PC-3 (cell line): ENCODE measurements around the gene MAD1L1. TPM values are rescaled to one million over a fixed set of nuclear protein-coding genes. Genes with fewer than 3 reads are reported as not detected.

ENCODE experiments used
- ATAC-seq: fragments of 200-7000 bp; cut with Tn5 transposase; 2 replicates; pipeline ENCODE4 v1.9.1; 2020; ENCODE audit warnings: mild to moderate bottlenecking, moderate library complexity
- BruUV-seq: library from RNA; stranded (reverse); fragments of 400-500 nt; replicated peaks from 2 replicates; lab custom pipeline; 2021; lab: Mats Ljungman, UMichigan
- CTCF ChIA-PET: fragments of 300-600 bp; sonication (Branson Sonifier 250); formaldehyde crosslinking; loops from one replicate; lab custom pipeline; 2022; ENCODE audit warnings: antibody characterized with exemption; lab: Charles Lee
- POLR2A ChIA-PET: fragments of 300-600 bp; sonication (Branson Sonifier 250); formaldehyde crosslinking; loops from one replicate; lab custom pipeline; 2022; ENCODE audit warnings: antibody characterized with exemption; ENCODE audit not compliant: unreplicated experiment; lab: Charles Lee
- DNase-seq: peaks from one replicate; pipeline ENCODE4 v3.0.0-alpha.2; 2015
- H2AFZ ChIP-seq: fragments of 300-600 bp; sonication (generic); 2 replicates; pipeline ENCODE4 v1.6.0; 2016; ENCODE audit warnings: antibody characterized with exemption, low read length
- H3F3A ChIP-seq: fragments of 300-600 bp; sonication (generic); one replicate; pipeline ENCODE4 v1.6.0; 2017; ENCODE audit warnings: antibody characterized with exemption, low read length, control low read depth, mild to moderate bottlenecking; ENCODE audit not compliant: unreplicated experiment
- H3K27ac ChIP-seq: fragments of 300-600 bp; sonication (generic); 2 replicates; pipeline ENCODE4 v1.5.1; 2016; ENCODE audit warnings: mild to moderate bottlenecking, low read length
- H3K27me3 ChIP-seq: fragments of 300-600 bp; sonication (generic); 2 replicates; pipeline ENCODE4 v1.6.1; 2016; ENCODE audit warnings: low read length, mixed read lengths
- H3K36me3 ChIP-seq: fragments of 300-600 bp; sonication (generic); 2 replicates; pipeline ENCODE4 v1.6.1; 2016; ENCODE audit warnings: low read depth, mixed run types, low read length, mixed read lengths
- H3K4me1 ChIP-seq: fragments of 300-600 bp; sonication (generic); 2 replicates; pipeline ENCODE4 v1.5.1; 2016; ENCODE audit warnings: low read length; ENCODE audit not compliant: insufficient read depth
- H3K4me2 ChIP-seq: fragments of 300-600 bp; sonication (generic); 2 replicates; pipeline ENCODE4 v1.6.0; 2016; ENCODE audit warnings: low read length
- H3K4me3 ChIP-seq: fragments of 300-600 bp; sonication (generic); 2 replicates; pipeline ENCODE4 v1.5.1; 2016; ENCODE audit warnings: mild to moderate bottlenecking, low read length, mixed read lengths
- H3K79me2 ChIP-seq: fragments of 300-600 bp; sonication (generic); 2 replicates; pipeline ENCODE4 v1.6.1; 2017; ENCODE audit warnings: low read length, mixed read lengths
- H3K9ac ChIP-seq: fragments of 300-600 bp; sonication (generic); 2 replicates; pipeline ENCODE4 v1.6.0; 2016; ENCODE audit warnings: mild to moderate bottlenecking, low read length
- H3K9me2 ChIP-seq: fragments of 300-600 bp; sonication (generic); replicated peaks from 2 replicates; pipeline ENCODE4 v1.6.1; 2016; ENCODE audit warnings: mixed run types, low read length, mixed read lengths
- H3K9me3 ChIP-seq: fragments of 300-600 bp; sonication (generic); 2 replicates; pipeline ENCODE4 v1.6.1; 2016; ENCODE audit warnings: low read length, mixed read lengths
- H4K20me1 ChIP-seq: fragments of 300-600 bp; sonication (generic); 2 replicates; pipeline ENCODE4 v1.6.1; 2016; ENCODE audit warnings: low read length, mixed read lengths
- EZH2 ChIP-seq: fragments of 300-600 bp; sonication (generic); IDR thresholded peaks from one replicate; pipeline ENCODE4 v1.6.1; 2017; ENCODE audit warnings: antibody characterized with exemption, mild to moderate bottlenecking, low read length; ENCODE audit not compliant: unreplicated experiment
- EZH2phosphoT487 ChIP-seq: fragments of 300-600 bp; sonication (generic); IDR thresholded peaks from 2 replicates; pipeline ENCODE4 v1.6.1; 2018; ENCODE audit warnings: mild to moderate bottlenecking, antibody characterized with exemption, low read length, borderline replicate concordance
- intact Hi-C: fragments of 100-400 bp; cut with micrococcal nuclease; formaldehyde crosslinking; loops from 2 replicates; pipeline ENCODE4 v1.9.0; 2023
- total RNA-seq: library from RNA; depleted of rRNA; stranded (reverse); fragments of >200 nt; gene quantifications from 2 replicates; pipeline ENCODE4 v1.2.3, GENCODE V29; 2014
- TF ChIP-seq, protein P1 (sequence below): fragments of 300-600 bp; sonication (generic); conservative IDR thresholded peaks from 2 replicates; pipeline ENCODE4 v1.5.1; 2017; ENCODE audit warnings: antibody characterized with exemption, low read depth, mild to moderate bottlenecking, low read length

The MAD1L1 gene
- total RNA-seq, 1 experiment from 2014 or later, result 88.4 TPM

DNA sequence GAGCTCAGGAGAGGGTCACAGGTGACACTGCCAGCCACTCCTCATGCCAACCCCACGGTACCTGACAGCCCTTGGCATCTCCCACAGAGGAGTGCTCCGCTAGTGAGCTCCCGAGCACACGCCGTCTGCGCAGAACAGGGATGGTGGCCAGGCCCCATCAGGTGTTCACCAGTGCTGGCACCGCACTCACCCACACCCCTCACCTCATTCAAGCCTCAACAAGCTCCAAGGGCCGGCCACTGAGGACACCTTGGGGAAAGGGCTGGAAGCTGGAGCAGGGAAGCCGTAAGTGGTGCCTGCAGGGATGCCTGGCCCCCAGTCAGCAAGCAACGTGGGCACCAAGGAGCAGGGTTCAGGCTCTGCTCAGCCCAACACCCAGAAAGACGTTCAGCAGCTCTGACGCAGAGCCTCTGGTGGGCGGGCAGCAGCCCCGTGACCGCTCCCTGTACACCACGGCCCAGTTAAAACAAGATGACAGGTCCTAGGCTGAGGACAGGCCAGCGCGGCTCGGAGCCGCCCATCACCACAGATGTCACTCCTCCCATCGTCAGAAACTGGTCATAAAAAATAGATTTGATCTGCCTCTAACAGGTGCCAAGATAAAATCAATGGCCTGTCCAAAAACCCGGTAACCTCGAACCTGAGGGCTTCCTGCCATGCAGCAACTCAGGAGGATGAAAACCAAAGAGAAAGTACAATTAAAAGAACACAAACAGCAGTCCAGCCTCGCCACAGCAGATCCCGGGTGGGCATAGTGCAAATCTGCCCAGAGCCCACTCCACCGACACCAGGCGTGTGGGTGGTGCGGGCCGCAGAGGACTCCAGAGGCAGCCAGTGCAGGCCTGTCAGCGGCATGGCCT, 275.9 kb downstream of the MAD1L1 start:
- intact Hi-C loops, result no loop called here

DNA sequence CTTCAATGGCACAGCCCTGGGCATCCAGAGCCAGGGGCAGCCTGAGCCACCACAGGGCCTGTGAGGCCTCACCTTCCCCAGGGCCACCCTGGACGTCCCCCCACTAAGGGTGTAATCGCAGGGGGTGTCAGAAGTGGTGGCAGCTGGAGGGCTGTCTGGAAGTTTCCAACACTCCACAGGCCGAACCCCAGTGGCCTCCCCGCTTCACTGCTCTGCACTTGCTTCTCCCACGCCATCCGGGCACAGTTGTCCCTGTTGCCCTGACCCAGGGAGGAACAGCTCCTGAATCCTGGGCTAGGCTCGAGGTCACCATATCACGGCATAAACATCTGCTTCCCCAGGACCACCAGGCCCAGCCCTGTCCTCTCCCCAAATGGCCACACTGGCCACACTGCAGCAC, 276.6 kb downstream of the MAD1L1 start:
- no peaks in the 10 kb centered on the region for H4K20me1 ChIP-seq
- no peaks in the 10 kb centered on the region for H3K27me3 ChIP-seq
- no peak overlapping the region for H2AFZ ChIP-seq
- no peaks in the 10 kb centered on the region for H3K9me2 ChIP-seq
- BruUV-seq, result no TSS peak
- H3K9me3 ChIP-seq, result no peaks in the 10 kb centered on the region
- ChIA-PET POLR2A (no interaction called here), CTCF (no interaction called here)
- no peaks in the 10 kb centered on the region for H3K4me1 ChIP-seq
- H3K4me2 ChIP-seq, result no peak overlapping the region
- no peaks in the 10 kb centered on the region for H3F3A ChIP-seq
- ATAC-seq, result no peak
- no peak overlapping the region for H3K27ac ChIP-seq
- intact Hi-C loops, result no loop called here
- no peak for TF ChIP-seq EZH2phosphoT487
- no peak for TF ChIP-seq EZH2
- TF ChIP-seq, protein P1, sequence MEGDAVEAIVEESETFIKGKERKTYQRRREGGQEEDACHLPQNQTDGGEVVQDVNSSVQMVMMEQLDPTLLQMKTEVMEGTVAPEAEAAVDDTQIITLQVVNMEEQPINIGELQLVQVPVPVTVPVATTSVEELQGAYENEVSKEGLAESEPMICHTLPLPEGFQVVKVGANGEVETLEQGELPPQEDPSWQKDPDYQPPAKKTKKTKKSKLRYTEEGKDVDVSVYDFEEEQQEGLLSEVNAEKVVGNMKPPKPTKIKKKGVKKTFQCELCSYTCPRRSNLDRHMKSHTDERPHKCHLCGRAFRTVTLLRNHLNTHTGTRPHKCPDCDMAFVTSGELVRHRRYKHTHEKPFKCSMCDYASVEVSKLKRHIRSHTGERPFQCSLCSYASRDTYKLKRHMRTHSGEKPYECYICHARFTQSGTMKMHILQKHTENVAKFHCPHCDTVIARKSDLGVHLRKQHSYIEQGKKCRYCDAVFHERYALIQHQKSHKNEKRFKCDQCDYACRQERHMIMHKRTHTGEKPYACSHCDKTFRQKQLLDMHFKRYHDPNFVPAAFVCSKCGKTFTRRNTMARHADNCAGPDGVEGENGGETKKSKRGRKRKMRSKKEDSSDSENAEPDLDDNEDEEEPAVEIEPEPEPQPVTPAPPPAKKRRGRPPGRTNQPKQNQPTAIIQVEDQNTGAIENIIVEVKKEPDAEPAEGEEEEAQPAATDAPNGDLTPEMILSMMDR, result no peak
- H3K79me2 ChIP-seq, result no peaks in the 10 kb centered on the region
- DNase-seq, result no peak
- H3K36me3 ChIP-seq, result peaks cover 2% of the 10 kb centered on the region; the same call in 1 of the 2 replicates
- no peak overlapping the region for H3K4me3 ChIP-seq
- H3K9ac ChIP-seq, result no peak overlapping the region

More for the DNA sequence above, 275.9 kb downstream of the MAD1L1 start:
- DNase-seq (no peak), ATAC-seq (no peak)
- Histone ChIP-seq H2AFZ (no peak overlapping the region), H3K79me2 (no peaks in the 10 kb centered on the region), H3K4me1 (no peaks in the 10 kb centered on the region), H3K4me2 (no peak overlapping the region), H3K4me3 (no peak overlapping the region), H3K36me3 (peaks cover 4% of the 10 kb centered on the region; the same call in 1 of the 2 replicates), H3K9me3 (no peaks in the 10 kb centered on the region), H3F3A (no peaks in the 10 kb centered on the region), H3K9ac (no peak overlapping the region), H4K20me1 (no peaks in the 10 kb centered on the region), H3K9me2 (no peaks in the 10 kb centered on the region), H3K27me3 (no peaks in the 10 kb centered on the region), H3K27ac (no peak overlapping the region)
- ChIA-PET POLR2A (no interaction called here), CTCF (no interaction called here)
- no TSS peak for BruUV-seq
- TF ChIP-seq, protein P1, result no peak
- TF ChIP-seq EZH2phosphoT487, result no peak
- no peak for TF ChIP-seq EZH2

DNA sequence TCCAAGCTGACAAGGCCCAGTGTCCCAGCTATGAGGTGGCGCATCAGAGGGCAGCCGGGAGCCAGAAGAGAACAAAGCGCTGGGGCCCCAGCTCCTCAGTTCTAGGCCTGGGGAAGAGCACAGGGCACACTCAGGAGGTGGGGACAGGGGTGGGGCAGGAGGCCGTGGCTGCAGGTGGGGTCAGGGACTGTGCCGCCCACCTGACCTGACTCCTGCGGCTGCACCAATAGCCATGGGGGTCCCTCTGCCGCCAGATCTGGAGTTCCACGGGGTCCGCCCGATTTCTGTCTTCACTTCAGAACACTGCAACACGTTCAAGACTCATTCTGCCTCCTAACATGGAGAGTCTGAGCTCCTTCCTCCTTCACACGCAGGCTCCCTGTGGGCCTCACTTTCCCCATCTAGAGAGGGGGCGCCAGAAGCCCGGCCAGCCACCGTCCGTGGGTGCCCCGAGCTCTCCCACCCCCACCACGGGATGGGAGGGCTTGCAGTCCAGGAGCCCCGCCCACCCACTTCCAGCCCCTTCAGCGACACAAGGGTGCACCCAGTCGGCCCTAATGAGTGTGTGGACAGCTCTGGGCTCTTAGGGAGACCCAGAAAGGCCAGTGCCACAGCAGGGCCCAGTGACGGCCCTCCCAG, 278.3 kb downstream of the MAD1L1 start:
- CTCF ChIA-PET, result no interaction called here
- Histone ChIP-seq H3K9me2 (no peaks in the 10 kb centered on the region), H3K4me3 (no peak overlapping the region), H3K36me3 (no peaks in the 10 kb centered on the region), H4K20me1 (no peaks in the 10 kb centered on the region), H3F3A (no peaks in the 10 kb centered on the region), H3K4me2 (no peak overlapping the region), H3K27me3 (no peaks in the 10 kb centered on the region), H2AFZ (no peak overlapping the region), H3K27ac (no peak overlapping the region), H3K9me3 (no peaks in the 10 kb centered on the region), H3K9ac (no peak overlapping the region), H3K4me1 (no peaks in the 10 kb centered on the region), H3K79me2 (no peaks in the 10 kb centered on the region)
- BruUV-seq, result no TSS peak
- TF ChIP-seq, protein P1, result no peak
- TF ChIP-seq EZH2 (no peak), EZH2phosphoT487 (no peak)
- POLR2A ChIA-PET, result no interaction called here
- DNase-seq (no peak), ATAC-seq (no peak)
- intact Hi-C loops, result no loop called here
